Hepatocyte (in vitro differentiated cells): ENCODE measurements around the gene NOTUM. TPM values are rescaled to one million over a fixed set of nuclear protein-coding genes. Genes with fewer than 3 reads are reported as not detected.
"Not testable (repeated sequence)": the region's sequence is repeated elsewhere in the genome, so short reads cannot be mapped to it uniquely, and the experiment has no call there.

Experiments used
- DNase-seq: peaks from one replicate; pipeline ENCODE4 v3.0.0-alpha.2; 2016; ENCODE audit warnings: low spot score
- H2AFZ ChIP-seq: fragments of 200-600 bp; sonication (generic); 2 replicates; pipeline ENCODE4 v1.6.0; 2016; ENCODE audit warnings: antibody characterized with exemption, mild to moderate bottlenecking
- H3K27ac ChIP-seq: fragments of 200-600 bp; sonication (generic); 2 replicates; pipeline ENCODE4 v1.5.1; 2016; ENCODE audit warnings: mild to moderate bottlenecking
- H3K27me3 ChIP-seq: fragments of 200-600 bp; sonication (generic); 2 replicates; pipeline ENCODE4 v1.6.1; 2016
- H3K36me3 ChIP-seq: fragments of 200-600 bp; sonication (generic); replicated peaks from 2 replicates; pipeline ENCODE4 v1.5.1; 2016; ENCODE audit warnings: low read depth; ENCODE audit not compliant: insufficient read depth
- H3K4me1 ChIP-seq: fragments of 200-600 bp; sonication (generic); 2 replicates; pipeline ENCODE4 v1.5.1; 2016; ENCODE audit warnings: mild to moderate bottlenecking, moderate library complexity; ENCODE audit not compliant: insufficient read depth
- H3K4me2 ChIP-seq: fragments of 200-600 bp; sonication (generic); 2 replicates; pipeline ENCODE4 v1.6.0; 2016
- H3K4me3 ChIP-seq: fragments of 200-600 bp; sonication (generic); 2 replicates; pipeline ENCODE4 v1.5.1; 2016; ENCODE audit warnings: mild to moderate bottlenecking
- H3K79me2 ChIP-seq: fragments of 200-600 bp; sonication (generic); 2 replicates; pipeline ENCODE4 v1.6.0; 2017; ENCODE audit warnings: mild to moderate bottlenecking
- H3K9me2 ChIP-seq: fragments of 200-600 bp; sonication (generic); replicated peaks from 2 replicates; pipeline ENCODE4 v1.6.0; 2017; ENCODE audit warnings: mild to moderate bottlenecking; ENCODE audit not compliant: insufficient read depth
- H3K9me3 ChIP-seq: fragments of 200-600 bp; sonication (generic); 2 replicates; pipeline ENCODE4 v1.5.1; 2016; ENCODE audit warnings: low read depth, mild to moderate bottlenecking
- H4K20me1 ChIP-seq: fragments of 200-600 bp; sonication (generic); 2 replicates; pipeline ENCODE4 v1.6.0; 2016; ENCODE audit warnings: mild to moderate bottlenecking; ENCODE audit not compliant: insufficient read depth, poor library complexity, severe bottlenecking
- EZH2 ChIP-seq: fragments of 200-600 bp; sonication (generic); IDR thresholded peaks from 2 replicates; pipeline ENCODE4 v1.6.1; 2016; ENCODE audit warnings: antibody characterized with exemption, mild to moderate bottlenecking, borderline replicate concordance
- EZH2phosphoT487 ChIP-seq: fragments of 200-600 bp; sonication (generic); IDR thresholded peaks from one replicate; pipeline ENCODE4 v1.6.1; 2018; ENCODE audit warnings: antibody characterized with exemption, mild to moderate bottlenecking, low read depth, moderate library complexity; ENCODE audit not compliant: unreplicated experiment, severe bottlenecking
- WGBS: methylation state at CpG from one replicate; pipeline ENCODE4 v1.1.6; 2016; ENCODE audit warnings: low lambda C conversion rate; ENCODE audit errors: missing lambda C conversion rate; 5-methylcytosine and 5-hydroxymethylcytosine counted together
- polyA plus RNA-seq: library from polyadenylated mRNA; unstranded; fragments of >200 nt; fragmentation: Nextera tagmentation; extraction: Ambion mirVana; gene quantifications from 2 replicates; pipeline ENCODE4 v1.2.1, GENCODE V29; 2016
- total RNA-seq: library from RNA; depleted of rRNA; stranded (reverse); fragments of >200 nt; gene quantifications from 2 replicates; pipeline ENCODE4 v1.2.3, GENCODE V29; 2014
- TF ChIP-seq, protein P1 (sequence below): fragments of 200-600 bp; sonication (generic); IDR thresholded peaks from 2 replicates; pipeline ENCODE4 v1.5.1; 2016; ENCODE audit warnings: antibody characterized with exemption, mild to moderate bottlenecking; ENCODE audit not compliant: poor library complexity

The NOTUM gene
- total and polyA plus RNA-seq, 2 experiments from 2014 or later = 1.0 to 4.7 TPM

DNA sequence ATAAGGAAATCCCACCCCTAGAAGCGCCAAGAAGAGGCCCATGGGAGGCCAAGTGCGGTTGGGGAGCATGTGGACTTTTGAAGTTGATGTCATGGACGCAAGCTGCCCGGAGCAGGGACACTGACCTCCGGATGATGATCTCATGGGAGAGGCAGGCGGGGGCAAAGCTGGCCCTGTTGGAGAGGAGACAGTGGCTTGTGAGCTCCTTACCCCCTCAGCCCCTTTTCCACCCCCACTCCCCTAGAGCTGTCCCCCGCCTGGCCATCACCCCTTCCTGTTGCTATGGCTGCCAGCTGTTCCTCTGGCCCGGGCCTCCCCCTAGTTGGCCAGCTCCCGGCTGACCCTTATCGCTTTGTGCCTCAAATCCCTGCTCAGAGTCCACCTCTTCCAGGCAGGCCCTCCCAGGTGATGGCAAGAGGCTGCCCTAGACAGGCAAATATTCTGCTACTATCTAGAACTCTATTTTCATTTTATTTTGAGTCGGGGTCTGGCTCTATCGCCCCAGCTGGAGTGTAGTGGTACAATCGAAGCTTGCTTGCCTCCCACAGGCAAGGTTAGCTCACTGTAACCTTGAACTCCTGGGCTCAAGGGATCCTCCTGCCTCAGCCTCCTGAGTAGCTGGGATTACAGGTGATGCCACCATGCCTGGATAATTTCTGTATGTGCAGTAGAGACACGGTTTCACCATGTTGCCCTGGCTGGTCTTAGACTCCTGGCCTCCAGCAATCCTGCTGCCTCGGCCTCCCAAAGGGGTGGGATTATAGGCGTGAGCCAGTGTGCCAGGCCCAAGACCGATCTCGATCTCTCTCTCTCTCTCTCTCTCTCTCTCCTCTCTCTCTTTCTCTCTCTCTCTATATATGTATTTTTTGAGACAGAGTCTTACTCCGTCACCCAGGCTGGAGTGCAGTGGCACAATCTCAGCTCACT is 6.6 kb downstream of the NOTUM start:
- no peaks in the 10 kb centered on the region for H3K36me3 ChIP-seq
- H3K79me2 ChIP-seq = no peaks in the 10 kb centered on the region
- whole genome bisulfite sequencing = 86% methylated on average over 19 of the region's 19 CpGs
- peaks cover 19% of the 10 kb centered on the region for H3K27me3 ChIP-seq
- TF ChIP-seq EZH2 = no peak
- TF ChIP-seq, protein P1, sequence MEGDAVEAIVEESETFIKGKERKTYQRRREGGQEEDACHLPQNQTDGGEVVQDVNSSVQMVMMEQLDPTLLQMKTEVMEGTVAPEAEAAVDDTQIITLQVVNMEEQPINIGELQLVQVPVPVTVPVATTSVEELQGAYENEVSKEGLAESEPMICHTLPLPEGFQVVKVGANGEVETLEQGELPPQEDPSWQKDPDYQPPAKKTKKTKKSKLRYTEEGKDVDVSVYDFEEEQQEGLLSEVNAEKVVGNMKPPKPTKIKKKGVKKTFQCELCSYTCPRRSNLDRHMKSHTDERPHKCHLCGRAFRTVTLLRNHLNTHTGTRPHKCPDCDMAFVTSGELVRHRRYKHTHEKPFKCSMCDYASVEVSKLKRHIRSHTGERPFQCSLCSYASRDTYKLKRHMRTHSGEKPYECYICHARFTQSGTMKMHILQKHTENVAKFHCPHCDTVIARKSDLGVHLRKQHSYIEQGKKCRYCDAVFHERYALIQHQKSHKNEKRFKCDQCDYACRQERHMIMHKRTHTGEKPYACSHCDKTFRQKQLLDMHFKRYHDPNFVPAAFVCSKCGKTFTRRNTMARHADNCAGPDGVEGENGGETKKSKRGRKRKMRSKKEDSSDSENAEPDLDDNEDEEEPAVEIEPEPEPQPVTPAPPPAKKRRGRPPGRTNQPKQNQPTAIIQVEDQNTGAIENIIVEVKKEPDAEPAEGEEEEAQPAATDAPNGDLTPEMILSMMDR = no peak
- no peak for TF ChIP-seq EZH2phosphoT487
- H2AFZ ChIP-seq = no peak overlapping the region
- no peaks in the 10 kb centered on the region for H3K9me3 ChIP-seq
- no peak overlapping the region for H3K4me2 ChIP-seq
- H3K4me3 ChIP-seq = no peak overlapping the region
- peaks cover 2% of the 10 kb centered on the region for H3K4me1 ChIP-seq
- no peak overlapping the region for H3K27ac ChIP-seq
- no peaks in the 10 kb centered on the region for H3K9me2 ChIP-seq
- H4K20me1 ChIP-seq = no peaks in the 10 kb centered on the region
- DNase-seq = no peak

DNA sequence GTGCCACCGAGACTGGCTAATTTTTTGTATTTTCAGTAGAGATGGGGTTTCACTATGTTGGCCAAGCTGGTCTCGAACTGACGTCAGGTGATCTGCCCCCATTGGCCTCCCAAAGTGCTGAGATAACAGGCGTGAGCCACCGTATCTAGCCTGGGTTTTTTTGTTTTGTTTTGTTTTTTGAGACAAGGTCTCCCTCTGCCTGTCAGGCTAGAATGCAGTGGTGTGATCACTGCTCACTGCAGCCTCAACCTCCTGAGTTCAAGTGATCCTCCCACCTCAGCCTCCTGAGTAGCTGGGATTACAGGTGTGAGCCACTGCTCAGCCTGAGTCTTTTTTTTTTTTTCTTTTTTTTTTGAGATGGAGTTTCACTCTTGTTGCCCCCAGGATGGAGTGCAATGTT is 7.5 kb downstream of the NOTUM start:
- DNase-seq, H3K9me3 ChIP-seq, H4K20me1 ChIP-seq, H3K27ac ChIP-seq, H3K27me3 ChIP-seq, H3K9me2 ChIP-seq, H2AFZ ChIP-seq, H3K4me2 ChIP-seq, H3K36me3 ChIP-seq, H3K4me1 ChIP-seq, H3K79me2 ChIP-seq, H3K4me3 ChIP-seq: not testable (repeated sequence)
- WGBS = 78% methylated on average over 5 of the region's 5 CpGs

DNA sequence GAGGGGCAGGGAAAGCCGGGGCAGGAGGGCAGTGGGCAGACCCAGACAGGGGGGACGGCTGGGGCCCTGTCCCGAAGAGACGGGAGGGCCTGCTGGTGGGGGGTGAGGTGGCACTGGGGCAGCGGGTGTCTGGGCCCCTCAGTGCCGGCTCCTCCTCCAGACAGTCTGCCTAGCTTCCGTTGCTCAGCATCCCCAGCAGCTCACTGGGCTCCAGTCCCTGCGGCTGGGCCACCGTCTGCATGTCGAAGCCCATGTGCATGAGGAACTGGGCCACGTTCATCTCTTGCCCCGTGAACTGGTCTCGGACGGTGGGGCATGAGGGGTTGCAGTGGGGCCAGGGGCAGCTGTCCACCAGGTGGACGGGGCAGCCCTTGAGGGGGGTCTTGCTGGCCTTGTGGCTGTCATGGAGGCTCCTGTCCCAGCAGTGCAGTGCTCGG is 8.2 kb downstream of the NOTUM start:
- H3K4me1 ChIP-seq = no peaks in the 10 kb centered on the region
- H3K27ac ChIP-seq = no peak overlapping the region
- no peaks in the 10 kb centered on the region for H3K79me2 ChIP-seq
- H3K4me2 ChIP-seq = no peak overlapping the region
- no peak for DNase-seq
- no peak overlapping the region for H3K4me3 ChIP-seq
- H4K20me1 ChIP-seq = no peaks in the 10 kb centered on the region
- 89% methylated on average over 14 of the region's 16 CpGs for WGBS
- H2AFZ ChIP-seq = no peak overlapping the region
- H3K9me3 ChIP-seq = no peaks in the 10 kb centered on the region
- H3K27me3 ChIP-seq = peaks cover 3% of the 10 kb centered on the region
- TF ChIP-seq EZH2phosphoT487 (no peak), EZH2 (no peak)
- TF ChIP-seq, protein P1 = no peak
- H3K36me3 ChIP-seq = no peaks in the 10 kb centered on the region
- H3K9me2 ChIP-seq = no peaks in the 10 kb centered on the region

DNA sequence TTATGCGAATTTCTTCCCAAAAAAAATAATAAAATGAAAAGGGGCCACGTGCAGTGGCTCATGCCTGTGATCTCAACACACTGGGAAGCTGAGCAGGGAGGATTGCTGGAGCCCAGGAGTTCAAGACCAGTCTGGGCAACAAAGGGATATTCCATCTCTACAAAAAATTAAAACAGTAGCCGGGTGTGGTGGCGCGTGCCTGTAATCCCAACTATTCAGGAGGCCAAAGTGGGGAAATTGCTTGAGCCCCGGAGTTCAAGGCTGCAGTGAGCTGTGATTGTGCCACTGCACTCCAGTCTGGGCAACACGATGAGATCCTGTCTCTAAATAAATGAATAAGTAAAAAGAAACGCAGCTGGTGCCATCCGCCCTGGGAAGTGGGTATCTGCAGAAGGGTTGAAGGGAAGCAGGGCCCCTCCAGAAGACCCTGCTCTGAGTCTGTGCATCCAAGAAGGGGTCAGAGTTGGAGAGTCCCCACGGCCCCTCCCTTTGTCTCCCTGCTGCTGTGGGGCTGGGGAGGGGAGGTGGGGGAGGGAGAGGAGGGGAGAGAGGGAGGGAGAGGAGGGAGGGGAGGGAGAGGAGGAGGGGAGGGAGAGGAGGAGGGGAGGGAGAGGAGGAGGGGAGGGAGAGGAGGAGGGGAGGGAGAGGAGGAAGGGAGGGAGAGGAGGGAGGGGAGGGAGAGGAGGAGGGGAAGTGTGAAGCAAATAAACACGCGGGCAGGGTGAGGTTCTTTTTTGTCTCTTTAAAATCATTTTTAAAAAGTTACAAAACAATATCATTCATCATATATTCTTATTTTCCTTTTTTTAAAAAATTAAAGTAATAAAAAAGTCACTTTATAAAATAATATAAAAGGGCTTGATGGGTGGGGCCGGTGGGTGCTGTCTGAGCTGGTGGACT is 9.0 kb downstream of the NOTUM start:
- Histone ChIP-seq H3K4me3 (no peak overlapping the region), H3K27me3 (no peaks in the 10 kb centered on the region), H3K79me2 (no peaks in the 10 kb centered on the region), H3K9me3 (no peaks in the 10 kb centered on the region), H3K27ac (no peak overlapping the region), H4K20me1 (no peaks in the 10 kb centered on the region), H3K36me3 (no peaks in the 10 kb centered on the region), H3K9me2 (no peaks in the 10 kb centered on the region), H3K4me1 (no peaks in the 10 kb centered on the region), H2AFZ (no peak overlapping the region), H3K4me2 (no peak overlapping the region)
- WGBS = 74% methylated on average over 11 of the region's 13 CpGs
- TF ChIP-seq, protein P1 = no peak
- TF ChIP-seq EZH2 (no peak), EZH2phosphoT487 (no peak)
- DNase-seq = no peak
